Mammary epithelial cell (primary cell): ENCODE data around the gene CYB561A3.

Experiments used
- EZH2 ChIP-seq: IDR thresholded peaks from 2 replicates; pipeline ENCODE4 v1.6.1; 2012; ENCODE audit warnings: low read length, inconsistent platforms, borderline replicate concordance
- TF ChIP-seq, protein P1 (sequence below), 2 donors: IDR thresholded peaks in 1 of 2; conservative IDR thresholded peaks in 1 of 2; 2 replicates each; pipeline ENCODE4 v1.5.1; 2011 to 2012; ENCODE audit warnings: inconsistent platforms in 2 of 2, low read length in 2 of 2, mild to moderate bottlenecking in 2 of 2, control low read depth in 1 of 2, low read depth in 1 of 2; ENCODE audit not compliant: insufficient read depth in 1 of 2; ENCODE audit errors: extremely low read depth in 1 of 2

DNA sequence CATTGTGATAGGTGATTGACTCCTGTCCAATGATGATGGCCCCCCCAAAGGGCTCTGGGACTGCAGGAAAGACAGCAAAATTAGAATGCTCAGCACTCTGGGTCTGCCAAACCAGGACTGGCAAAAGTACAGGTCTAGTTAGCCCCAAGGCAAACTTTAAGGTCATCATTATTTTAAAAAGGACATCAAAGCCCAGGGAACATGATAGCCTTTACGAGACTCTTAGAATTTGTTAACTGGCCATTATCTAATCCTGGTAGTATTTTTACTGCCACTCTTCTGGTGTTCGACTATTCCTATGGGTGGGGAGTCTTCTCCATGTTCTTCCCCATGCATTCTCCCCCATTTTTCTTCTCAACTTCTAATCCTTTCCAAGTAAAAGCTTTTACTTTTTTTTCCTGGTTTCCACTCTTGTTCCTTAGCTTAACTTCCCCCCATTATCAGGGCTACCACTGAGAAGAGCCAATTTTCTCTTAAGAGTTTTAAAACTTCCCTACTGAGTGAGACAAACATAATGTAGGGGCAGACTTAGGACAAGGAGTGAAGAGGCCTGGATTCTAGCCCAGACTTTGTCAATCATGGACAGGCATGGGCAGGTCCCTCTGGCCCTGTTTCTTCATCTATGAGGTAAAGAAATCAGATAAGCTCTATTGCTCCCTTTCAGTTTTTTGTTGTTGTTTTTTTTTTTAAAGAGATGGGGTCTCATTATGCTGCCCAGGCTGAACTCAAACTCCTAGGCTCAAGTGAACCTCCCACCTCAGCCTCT lies 35.9 kb downstream of the CYB561A3 start:
- TF ChIP-seq, protein P1, sequence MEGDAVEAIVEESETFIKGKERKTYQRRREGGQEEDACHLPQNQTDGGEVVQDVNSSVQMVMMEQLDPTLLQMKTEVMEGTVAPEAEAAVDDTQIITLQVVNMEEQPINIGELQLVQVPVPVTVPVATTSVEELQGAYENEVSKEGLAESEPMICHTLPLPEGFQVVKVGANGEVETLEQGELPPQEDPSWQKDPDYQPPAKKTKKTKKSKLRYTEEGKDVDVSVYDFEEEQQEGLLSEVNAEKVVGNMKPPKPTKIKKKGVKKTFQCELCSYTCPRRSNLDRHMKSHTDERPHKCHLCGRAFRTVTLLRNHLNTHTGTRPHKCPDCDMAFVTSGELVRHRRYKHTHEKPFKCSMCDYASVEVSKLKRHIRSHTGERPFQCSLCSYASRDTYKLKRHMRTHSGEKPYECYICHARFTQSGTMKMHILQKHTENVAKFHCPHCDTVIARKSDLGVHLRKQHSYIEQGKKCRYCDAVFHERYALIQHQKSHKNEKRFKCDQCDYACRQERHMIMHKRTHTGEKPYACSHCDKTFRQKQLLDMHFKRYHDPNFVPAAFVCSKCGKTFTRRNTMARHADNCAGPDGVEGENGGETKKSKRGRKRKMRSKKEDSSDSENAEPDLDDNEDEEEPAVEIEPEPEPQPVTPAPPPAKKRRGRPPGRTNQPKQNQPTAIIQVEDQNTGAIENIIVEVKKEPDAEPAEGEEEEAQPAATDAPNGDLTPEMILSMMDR (conservative IDR thresholded peaks at IDR 0.05 in 1 of 2, IDR thresholded peaks at IDR 0.05 in 1 of 2; ENCODE audit: extremely low read depth in 1 of 2, insufficient read depth in 1 of 2, low read depth in 1 of 2, low read length in 2 of 2): no peak
- TF ChIP-seq EZH2: no peak
